GM10266 (cell line): ENCODE results near the gene CNIH4.

ENCODE experiments used
- DNase-seq: peaks from one replicate; pipeline ENCODE4 v3.0.0; 2012; ENCODE audit errors: extremely low spot score
- TF ChIP-seq, protein P1 (sequence below): IDR thresholded peaks from 2 replicates; pipeline ENCODE4 v1.5.1; 2012; ENCODE audit warnings: mild to moderate bottlenecking, low read depth; ENCODE audit not compliant: control insufficient read depth, insufficient read depth; ENCODE audit errors: missing control alignments

CNIH4 gene

GRCh38 chr1:224390517-224390916, 33.8 kb downstream of the CNIH4 start:
- TF ChIP-seq, protein P1, sequence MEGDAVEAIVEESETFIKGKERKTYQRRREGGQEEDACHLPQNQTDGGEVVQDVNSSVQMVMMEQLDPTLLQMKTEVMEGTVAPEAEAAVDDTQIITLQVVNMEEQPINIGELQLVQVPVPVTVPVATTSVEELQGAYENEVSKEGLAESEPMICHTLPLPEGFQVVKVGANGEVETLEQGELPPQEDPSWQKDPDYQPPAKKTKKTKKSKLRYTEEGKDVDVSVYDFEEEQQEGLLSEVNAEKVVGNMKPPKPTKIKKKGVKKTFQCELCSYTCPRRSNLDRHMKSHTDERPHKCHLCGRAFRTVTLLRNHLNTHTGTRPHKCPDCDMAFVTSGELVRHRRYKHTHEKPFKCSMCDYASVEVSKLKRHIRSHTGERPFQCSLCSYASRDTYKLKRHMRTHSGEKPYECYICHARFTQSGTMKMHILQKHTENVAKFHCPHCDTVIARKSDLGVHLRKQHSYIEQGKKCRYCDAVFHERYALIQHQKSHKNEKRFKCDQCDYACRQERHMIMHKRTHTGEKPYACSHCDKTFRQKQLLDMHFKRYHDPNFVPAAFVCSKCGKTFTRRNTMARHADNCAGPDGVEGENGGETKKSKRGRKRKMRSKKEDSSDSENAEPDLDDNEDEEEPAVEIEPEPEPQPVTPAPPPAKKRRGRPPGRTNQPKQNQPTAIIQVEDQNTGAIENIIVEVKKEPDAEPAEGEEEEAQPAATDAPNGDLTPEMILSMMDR = no peak
- DNase-seq = no peak

GRCh38 chr1:224392411-224393249, 36.0 kb downstream of the CNIH4 start:
- DNase-seq = no peak
- TF ChIP-seq, protein P1 = no peak

GRCh38 chr1:224393294-224393693, 36.6 kb downstream of the CNIH4 start:
- TF ChIP-seq, protein P1 = no peak
- no peak for DNase-seq

GRCh38 chr1:224399887-224400286, 43.2 kb downstream of the CNIH4 start:
- TF ChIP-seq, protein P1 = no peak
- no peak for DNase-seq

- DNase-seq = no peak
- TF ChIP-seq, protein P1 = no peak
Measured at GRCh38 chr1:224402472-224403036, 45.9 kb downstream of the CNIH4 start.

DNA sequence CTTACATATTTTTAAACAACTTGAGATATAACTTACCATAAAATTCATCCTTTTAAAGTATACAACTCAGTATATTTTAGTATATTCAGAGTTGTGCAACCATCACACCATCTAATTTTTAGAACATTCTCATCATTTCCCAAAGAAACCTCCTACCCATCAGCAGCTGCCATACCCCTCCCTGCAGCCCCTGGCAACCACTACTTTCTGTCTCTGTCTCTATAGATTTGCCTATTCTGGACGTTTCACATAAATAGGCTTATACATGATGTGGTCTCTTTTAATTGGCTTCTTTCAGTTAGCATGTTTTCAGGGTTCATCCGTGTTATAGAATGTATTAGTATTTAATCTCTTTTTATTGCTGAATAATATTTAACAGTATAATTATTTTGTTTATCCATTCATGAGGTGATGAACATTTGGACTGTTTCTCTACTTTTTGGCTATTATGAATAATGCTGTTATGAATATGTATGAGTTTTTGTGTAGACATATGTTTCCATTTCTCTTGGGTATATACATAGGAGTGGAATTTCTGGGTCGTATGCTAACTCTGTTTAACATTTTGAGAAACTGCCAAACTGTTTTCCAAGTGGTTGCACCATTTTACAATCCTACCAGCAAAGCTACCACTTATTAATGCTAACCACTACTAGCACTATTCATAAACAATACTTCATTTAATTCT, 48.4 kb downstream of the CNIH4 start:
- TF ChIP-seq, protein P1 = no peak
- DNase-seq = no peak
